Stimulated activated CD4-positive, alpha-beta T cell treated with anti-CD3 and anti-CD28 coated beads, Interleukin-1b, Interleukin-23, amount 100 ng/mL, for 1 hour (primary cell): Measurements from ENCODE around the gene KIF15.

Source experiments
- DNase-seq, 2 donors: peaks; one replicate each; pipeline ENCODE4 v3.0.0-alpha.2; 2020; ENCODE audit warnings: low read depth in 2 of 2

The KIF15 gene

GRCh38 chr3:44883213-44883955, 121.8 kb downstream of the KIF15 start:
- no peak for DNase-seq

- no peak for DNase-seq
These were observed 122.4 kb downstream of the KIF15 start for GRCh38 chr3:44883999-44884431.

GRCh38 chr3:44885618-44886017, 124.0 kb downstream of the KIF15 start:
- no peak for DNase-seq

- no peak for DNase-seq
These were observed 125.0 kb downstream of the KIF15 start for GRCh38 chr3:44886561-44886960.

- DNase-seq, result no peak
These were observed 125.5 kb downstream of the KIF15 start for GRCh38 chr3:44887101-44887500.

GRCh38 chr3:44890258-44890657, 128.7 kb downstream of the KIF15 start:
- no peak for DNase-seq

GRCh38 chr3:44890852-44891251, 129.3 kb downstream of the KIF15 start:
- no peak for DNase-seq

GRCh38 chr3:44892689-44893088, 131.1 kb downstream of the KIF15 start:
- no peak for DNase-seq

- no peak for DNase-seq
These were observed 131.5 kb downstream of the KIF15 start for GRCh38 chr3:44893097-44893496.

- DNase-seq, result no peak
These were observed 132.9 kb downstream of the KIF15 start for GRCh38 chr3:44894485-44894884.

GRCh38 chr3:44896440-44896839, 134.8 kb downstream of the KIF15 start:
- no peak for DNase-seq

- DNase-seq, result no peak
These were observed 138.2 kb downstream of the KIF15 start for GRCh38 chr3:44899683-44900367.

- no peak for DNase-seq
These were observed 141.0 kb downstream of the KIF15 start for GRCh38 chr3:44902628-44903027.
